Thoracic aorta (tissue), 2 donors: ENCODE data around the gene THAP12. TPM values are rescaled to one million over a fixed set of nuclear protein-coding genes. Genes with fewer than 3 reads are reported as not detected.
"Not testable (repeated sequence)": the region's sequence is repeated elsewhere in the genome, so short reads cannot be mapped to it uniquely, and the experiment has no call there.

Experiments used
- ATAC-seq: fragments of 150-250 bp; one replicate; pipeline ENCODE4 v1.8.0; 2017; ENCODE audit warnings: low read depth; ENCODE audit not compliant: insufficient number of reproducible peaks, low FRiP score
- DNase-seq: peaks from one replicate; pipeline ENCODE4 v3.0.0-alpha.2; 2020; ENCODE audit warnings: low spot score
- H3K27ac ChIP-seq, 2 donors: fragments of 200-600 bp; sonication (generic); 1 replicate in 1 of 2; 2 replicates in 1 of 2; pipeline ENCODE4 v1.5.1; 2016; ENCODE audit warnings: mild to moderate bottlenecking in 2 of 2, moderate library complexity in 2 of 2
- H3K27me3 ChIP-seq: fragments of 200-600 bp; sonication (generic); replicated peaks from 2 replicates; pipeline ENCODE4 v1.6.0; 2016; ENCODE audit warnings: mild to moderate bottlenecking; ENCODE audit not compliant: insufficient read depth
- H3K36me3 ChIP-seq: fragments of 200-600 bp; sonication (generic); one replicate; pipeline ENCODE4 v1.5.1; 2016
- H3K4me1 ChIP-seq, 2 donors: fragments of 200-600 bp; sonication (generic); 1 replicate in 1 of 2; 2 replicates in 1 of 2; pipeline versions ENCODE4 v1.5.1 to v1.6.0; 2016; ENCODE audit warnings: low read depth in 2 of 2, mild to moderate bottlenecking in 1 of 2; ENCODE audit not compliant: control insufficient read depth in 1 of 2
- H3K4me3 ChIP-seq: fragments of 200-600 bp; sonication (generic); 2 replicates; pipeline ENCODE4 v1.5.1; 2016; ENCODE audit warnings: mild to moderate bottlenecking
- H3K9me3 ChIP-seq: fragments of 200-600 bp; sonication (generic); 2 replicates; pipeline ENCODE4 v1.5.1; 2016
- total RNA-seq, 2 donors: library from RNA; depleted of rRNA; stranded (reverse); fragments of >200 nt; gene quantifications; one replicate each; pipeline versions ENCODE4 v1.1.0 to v1.2.3, GENCODE V29; 2016
- TF ChIP-seq, protein P1 (sequence below): fragments of 200-600 bp; sonication (generic); IDR thresholded peaks from one replicate; pipeline ENCODE4 v1.5.1; 2019; ENCODE audit warnings: antibody characterized with exemption

THAP12 gene
- total RNA-seq, 2 donors from 2014 or later = 38.0 to 38.3 TPM

DNA sequence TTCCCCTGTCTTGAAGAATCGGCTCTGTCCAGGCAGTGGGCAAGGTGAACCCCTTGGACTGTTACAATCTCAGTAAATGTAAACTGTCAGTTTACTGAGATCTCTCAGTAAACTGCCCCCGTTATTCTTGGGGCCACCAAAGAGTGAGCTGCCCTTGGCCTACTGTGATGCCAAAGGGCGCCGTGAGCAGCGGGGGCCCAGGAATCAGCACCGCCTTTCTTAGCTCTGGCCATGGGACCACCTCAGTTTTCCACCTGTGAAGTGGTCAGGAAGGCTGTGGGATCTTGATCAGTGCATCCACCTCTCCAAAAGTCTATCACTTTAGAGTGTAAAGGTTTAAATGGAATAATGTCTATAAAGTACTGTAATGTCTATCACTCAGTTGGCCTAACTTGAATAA lies 57.1 kb downstream of the THAP12 start:
- TF ChIP-seq, protein P1, sequence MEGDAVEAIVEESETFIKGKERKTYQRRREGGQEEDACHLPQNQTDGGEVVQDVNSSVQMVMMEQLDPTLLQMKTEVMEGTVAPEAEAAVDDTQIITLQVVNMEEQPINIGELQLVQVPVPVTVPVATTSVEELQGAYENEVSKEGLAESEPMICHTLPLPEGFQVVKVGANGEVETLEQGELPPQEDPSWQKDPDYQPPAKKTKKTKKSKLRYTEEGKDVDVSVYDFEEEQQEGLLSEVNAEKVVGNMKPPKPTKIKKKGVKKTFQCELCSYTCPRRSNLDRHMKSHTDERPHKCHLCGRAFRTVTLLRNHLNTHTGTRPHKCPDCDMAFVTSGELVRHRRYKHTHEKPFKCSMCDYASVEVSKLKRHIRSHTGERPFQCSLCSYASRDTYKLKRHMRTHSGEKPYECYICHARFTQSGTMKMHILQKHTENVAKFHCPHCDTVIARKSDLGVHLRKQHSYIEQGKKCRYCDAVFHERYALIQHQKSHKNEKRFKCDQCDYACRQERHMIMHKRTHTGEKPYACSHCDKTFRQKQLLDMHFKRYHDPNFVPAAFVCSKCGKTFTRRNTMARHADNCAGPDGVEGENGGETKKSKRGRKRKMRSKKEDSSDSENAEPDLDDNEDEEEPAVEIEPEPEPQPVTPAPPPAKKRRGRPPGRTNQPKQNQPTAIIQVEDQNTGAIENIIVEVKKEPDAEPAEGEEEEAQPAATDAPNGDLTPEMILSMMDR = no peak
- H3K4me1 ChIP-seq = no peaks in the 10 kb centered on the region
- H3K27ac ChIP-seq = no peak overlapping the region
- DNase-seq (no peak), ATAC-seq (no peak)
- H3K4me3 ChIP-seq = no peak overlapping the region
- no peaks in the 10 kb centered on the region for H3K27me3 ChIP-seq
- no peaks in the 10 kb centered on the region for H3K36me3 ChIP-seq
- no peaks in the 10 kb centered on the region for H3K9me3 ChIP-seq

DNA sequence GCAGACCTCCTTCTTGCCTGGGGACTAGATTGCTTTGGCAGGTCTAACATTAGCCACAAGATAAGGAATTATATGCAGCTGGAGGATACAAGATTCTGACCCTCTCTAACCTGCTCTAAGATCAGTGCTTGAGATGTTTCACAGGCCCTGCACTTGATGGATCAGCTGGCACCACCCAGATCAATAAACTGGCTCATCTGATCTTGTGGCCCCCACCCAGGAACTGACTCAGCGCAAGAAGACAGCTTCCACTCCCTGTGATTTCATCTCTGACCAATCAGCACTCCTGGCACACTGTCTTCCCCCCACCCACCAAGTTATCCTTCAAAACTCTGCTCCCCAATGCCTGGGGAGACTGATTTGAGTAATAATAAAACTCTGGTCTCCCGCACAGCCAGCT lies 57.6 kb downstream of the THAP12 start:
- not testable (repeated sequence) for ATAC-seq, H3K9me3 ChIP-seq, H3K4me1 ChIP-seq, H3K27me3 ChIP-seq, DNase-seq, H3K36me3 ChIP-seq, H3K4me3 ChIP-seq, H3K27ac ChIP-seq

DNA sequence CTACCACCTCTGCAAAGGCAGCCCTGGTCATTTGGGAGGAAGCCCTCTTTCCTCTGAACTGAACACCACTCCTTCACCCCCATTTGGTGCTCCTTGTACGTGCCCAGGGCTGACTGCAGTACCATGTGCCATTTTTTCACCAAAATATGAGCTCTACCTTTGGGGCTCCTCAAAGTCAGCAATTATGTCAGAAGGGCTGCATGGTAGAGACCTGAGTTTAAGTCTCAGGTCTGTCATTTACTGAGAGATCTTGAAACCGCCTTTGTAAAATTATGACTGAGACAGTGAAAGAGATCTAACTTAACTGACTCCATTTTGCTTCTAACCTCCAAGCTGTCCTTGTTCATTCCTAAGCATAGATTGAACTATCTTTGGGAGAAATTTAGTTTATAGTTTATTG lies 58.0 kb downstream of the THAP12 start:
- no peaks in the 10 kb centered on the region for H3K9me3 ChIP-seq
- ATAC-seq = no peak
- no peaks in the 10 kb centered on the region for H3K4me1 ChIP-seq
- H3K27me3 ChIP-seq = no peaks in the 10 kb centered on the region
- H3K27ac ChIP-seq = no peak overlapping the region
- H3K4me3 ChIP-seq = no peak overlapping the region
- TF ChIP-seq, protein P1 = no peak
- no peak for DNase-seq
- H3K36me3 ChIP-seq = no peaks in the 10 kb centered on the region

DNA sequence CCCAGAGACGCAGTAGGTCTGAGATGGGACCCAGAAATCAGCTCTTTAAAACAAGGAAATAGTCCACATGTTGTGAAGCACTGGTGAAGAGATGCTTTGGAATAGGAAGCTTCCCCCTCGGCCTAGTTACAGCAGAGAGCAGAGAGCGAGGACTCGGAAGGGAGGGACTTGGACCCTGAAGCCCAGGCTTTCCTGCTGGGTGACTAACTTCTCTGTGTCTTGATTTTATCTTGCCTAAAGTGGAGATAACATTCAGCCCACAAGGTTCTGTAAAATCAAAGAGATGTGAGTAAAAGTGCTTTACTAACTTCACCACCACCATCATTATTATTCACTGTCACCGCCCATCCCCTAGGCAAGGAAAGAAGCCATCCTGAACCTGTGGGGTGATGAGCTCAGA lies 58.4 kb downstream of the THAP12 start:
- H3K4me3 ChIP-seq = no peak overlapping the region
- H3K4me1 ChIP-seq = no peaks in the 10 kb centered on the region
- TF ChIP-seq, protein P1 = no peak
- no peak for ATAC-seq
- H3K27ac ChIP-seq = no peak overlapping the region
- no peaks in the 10 kb centered on the region for H3K9me3 ChIP-seq
- no peak for DNase-seq
- H3K36me3 ChIP-seq = no peaks in the 10 kb centered on the region
- H3K27me3 ChIP-seq = no peaks in the 10 kb centered on the region

DNA sequence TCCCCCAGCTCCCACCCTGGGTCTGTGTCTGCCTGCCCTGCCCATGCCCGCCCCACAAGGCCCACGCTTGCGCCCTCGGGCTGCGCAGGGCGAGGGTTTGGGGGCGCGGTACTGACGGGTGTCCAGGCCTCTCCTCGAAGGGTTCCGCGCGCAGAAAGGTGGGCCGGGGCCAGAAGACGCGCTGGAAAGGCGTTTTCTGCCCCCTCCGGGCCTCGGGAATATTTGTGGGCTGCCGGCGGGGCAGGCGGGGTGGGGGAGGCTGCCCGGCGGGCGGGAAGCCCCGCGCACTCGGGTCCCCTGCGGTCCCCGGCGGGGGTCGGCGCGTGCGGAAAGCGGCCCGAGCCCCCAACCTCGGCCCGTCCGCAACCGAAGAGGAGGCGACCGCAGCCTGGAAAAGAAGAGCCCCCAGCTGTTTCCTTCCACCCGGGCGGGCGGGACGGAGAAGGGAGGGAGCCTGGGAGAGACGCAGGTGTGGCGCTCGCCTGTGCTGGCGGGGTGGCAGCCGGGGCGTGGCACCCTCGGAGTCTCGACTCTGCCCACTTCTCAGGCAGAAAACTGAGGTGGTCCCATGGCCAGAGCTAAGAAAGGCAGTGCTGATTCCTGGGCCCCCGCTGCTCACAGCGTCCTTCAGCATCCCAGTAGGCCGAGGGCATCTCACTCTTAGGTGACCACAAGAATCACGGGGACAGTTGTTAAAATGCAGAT lies 59.0 kb downstream of the THAP12 start:
- H3K9me3 ChIP-seq = no peaks in the 10 kb centered on the region
- peak overlapping the region; percentile 27 for H3K4me3 ChIP-seq
- TF ChIP-seq, protein P1 = no peak
- no peak for DNase-seq
- no peak overlapping the region for H3K27ac ChIP-seq
- no peaks in the 10 kb centered on the region for H3K27me3 ChIP-seq
- H3K4me1 ChIP-seq = no peaks in the 10 kb centered on the region
- H3K36me3 ChIP-seq = no peaks in the 10 kb centered on the region
- ATAC-seq = no peak

DNA sequence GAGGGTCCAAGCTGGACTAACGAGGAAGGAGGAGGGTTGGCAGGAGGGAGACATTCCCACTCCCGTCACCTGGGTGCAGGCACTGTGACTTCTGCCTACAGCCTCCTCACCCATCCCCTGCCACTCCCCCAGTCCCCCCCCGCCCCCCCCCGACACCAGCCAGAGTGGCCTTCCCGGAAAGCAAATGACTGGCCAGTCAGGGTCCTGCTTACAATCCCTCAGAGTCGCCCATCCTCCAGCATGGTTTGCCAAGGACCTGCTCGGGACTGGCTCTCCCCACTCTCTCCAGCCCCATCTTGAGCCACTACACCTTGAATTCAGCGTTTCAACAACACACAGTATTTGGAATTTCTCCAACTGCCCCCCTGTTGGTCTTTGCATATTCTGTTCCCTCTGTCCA lies 59.6 kb downstream of the THAP12 start:
- no peaks in the 10 kb centered on the region for H3K36me3 ChIP-seq
- ATAC-seq (no peak), DNase-seq (no peak)
- H3K27ac ChIP-seq = no peak overlapping the region
- H3K9me3 ChIP-seq = no peaks in the 10 kb centered on the region
- TF ChIP-seq, protein P1 = no peak
- no peaks in the 10 kb centered on the region for H3K27me3 ChIP-seq
- H3K4me1 ChIP-seq = no peaks in the 10 kb centered on the region
- H3K4me3 ChIP-seq = no peak overlapping the region
